GM19438 (cell line): ENCODE measurements around the gene MIEN1.
"Not testable (repeated sequence)": the region's sequence is repeated elsewhere in the genome, so short reads cannot be mapped to it uniquely, and the experiment has no call there.

Experiments
- ATAC-seq: cut with Tn5 transposase; IDR thresholded peaks from one replicate; pipeline ENCODE4 v1.9.1; 2021; ENCODE audit warnings: low read depth; ENCODE audit not compliant: unreplicated experiment

MIEN1 gene, protein sequence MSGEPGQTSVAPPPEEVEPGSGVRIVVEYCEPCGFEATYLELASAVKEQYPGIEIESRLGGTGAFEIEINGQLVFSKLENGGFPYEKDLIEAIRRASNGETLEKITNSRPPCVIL

DNA sequence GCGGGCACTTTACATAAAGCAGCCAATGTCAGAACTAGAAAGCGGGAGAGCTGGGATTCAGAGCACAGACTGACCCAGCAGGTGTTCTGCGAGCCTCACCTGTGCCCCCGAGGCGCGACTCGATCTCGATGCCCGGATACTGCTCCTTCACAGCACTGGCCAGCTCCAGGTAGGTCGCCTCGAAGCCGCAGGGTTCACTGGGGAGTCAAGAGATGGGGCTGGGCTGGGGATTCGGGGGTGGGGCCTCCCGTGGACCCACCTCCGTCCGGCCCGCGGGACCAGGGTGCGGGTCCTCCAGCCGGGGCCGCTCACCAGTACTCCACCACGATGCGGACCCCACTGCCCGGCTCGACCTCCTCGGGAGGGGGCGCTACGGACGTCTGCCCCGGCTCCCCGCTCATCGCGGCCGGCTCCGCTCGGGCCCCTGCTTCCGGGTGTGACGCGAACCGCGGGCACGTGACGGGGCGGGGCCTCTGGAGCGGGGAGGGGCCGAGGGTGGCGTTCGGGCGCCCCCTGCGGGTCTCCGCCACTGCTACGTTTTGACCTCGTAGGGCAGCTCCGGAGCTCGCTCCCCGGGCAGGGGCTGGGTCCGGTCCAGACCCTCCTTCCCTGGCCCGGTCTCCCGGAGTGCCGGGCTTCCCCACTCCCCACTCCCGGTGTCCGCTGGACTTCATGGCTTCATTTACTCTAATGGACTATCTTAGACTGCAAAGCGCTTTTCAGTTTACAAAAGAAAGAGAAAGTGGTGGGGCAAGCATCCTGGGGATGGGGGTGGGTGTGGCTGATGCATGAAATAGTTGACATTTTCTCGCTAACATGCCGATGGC, at the start of gene MIEN1:
MIEN1 (minus strand) TSS at position 438 of the 827 bp plus-strand sequence; CDS start at position 401, 37 bp downstream.
- peak; percentile 76 for ATAC-seq

DNA sequence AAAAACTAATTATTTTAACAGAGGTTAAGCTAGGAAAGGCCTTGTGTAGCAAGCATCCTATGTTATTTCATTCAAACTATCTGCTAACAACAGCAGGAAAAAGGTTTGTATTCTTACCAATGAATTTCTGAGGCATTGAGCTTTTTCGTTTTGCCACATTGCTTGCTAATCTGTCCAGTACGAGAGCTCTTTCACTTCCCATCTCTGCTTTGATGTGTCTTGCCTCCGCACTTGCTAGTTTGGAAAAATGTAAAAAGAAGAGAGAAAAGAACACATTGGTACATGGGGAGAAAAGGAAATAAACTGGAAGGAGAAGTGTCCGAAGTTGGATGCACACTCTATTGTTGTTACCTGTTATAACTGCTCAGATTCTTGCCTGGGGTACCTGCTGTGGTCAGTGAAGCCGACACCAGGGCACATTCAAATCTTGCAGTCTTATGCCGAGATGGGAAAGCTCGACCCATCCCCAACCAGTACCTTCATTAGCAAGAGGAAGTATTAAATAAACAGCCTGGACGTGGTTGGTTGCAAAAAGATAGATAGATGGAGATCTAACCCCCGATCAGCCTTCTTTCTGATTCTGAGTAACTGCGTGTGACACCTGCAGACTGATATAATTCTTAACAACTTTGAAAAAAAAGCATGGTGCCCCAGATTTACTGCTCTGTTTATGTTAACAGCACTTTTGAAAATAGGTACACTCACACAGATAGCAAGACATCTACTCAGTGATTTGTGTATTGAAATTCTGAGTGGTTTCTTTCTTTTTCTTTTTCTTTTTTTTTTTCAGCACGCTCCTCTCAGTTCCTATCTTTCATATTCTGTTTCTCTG, 47.4 kb upstream of the MIEN1 start:
- ATAC-seq, result no peak

DNA sequence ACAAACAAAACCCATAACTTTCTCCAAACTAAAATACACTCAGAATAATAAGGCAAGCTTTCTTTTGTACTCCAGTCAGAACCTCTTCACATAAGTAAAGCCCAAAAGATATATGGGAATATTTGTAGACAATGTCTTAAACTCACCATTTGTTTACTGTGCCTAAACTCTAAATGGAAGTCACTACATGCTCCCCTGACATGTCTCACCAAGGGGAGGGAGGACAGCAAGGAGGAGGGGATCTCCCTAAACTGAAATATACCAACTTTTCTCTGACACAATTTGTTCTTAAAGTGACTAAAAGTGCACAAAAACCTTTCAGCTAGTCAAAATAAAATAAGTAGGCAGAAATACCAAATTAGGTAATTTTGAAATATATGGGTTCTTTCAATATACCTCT, 45.9 kb upstream of the MIEN1 start:
- ATAC-seq, result no peak

DNA sequence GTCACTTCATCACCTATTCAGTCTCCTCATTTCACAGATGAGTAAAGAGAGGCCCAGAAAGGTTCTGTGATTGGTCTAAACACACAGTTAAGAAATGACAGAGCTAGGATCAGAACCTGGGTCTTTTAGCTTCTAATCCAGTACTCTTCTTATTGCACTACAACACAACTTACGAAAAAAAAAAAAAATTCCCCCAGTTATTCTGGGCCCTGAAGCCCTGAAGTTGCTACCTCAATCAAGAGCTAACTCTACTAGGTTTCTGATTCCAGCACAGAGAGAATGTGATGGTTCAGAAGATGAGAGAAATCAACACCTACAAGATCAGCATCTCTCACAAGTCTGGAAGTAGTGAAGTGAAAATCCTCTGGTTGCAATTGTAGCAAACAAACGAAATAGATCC, 44.7 kb upstream of the MIEN1 start:
- ATAC-seq, result no peak

DNA sequence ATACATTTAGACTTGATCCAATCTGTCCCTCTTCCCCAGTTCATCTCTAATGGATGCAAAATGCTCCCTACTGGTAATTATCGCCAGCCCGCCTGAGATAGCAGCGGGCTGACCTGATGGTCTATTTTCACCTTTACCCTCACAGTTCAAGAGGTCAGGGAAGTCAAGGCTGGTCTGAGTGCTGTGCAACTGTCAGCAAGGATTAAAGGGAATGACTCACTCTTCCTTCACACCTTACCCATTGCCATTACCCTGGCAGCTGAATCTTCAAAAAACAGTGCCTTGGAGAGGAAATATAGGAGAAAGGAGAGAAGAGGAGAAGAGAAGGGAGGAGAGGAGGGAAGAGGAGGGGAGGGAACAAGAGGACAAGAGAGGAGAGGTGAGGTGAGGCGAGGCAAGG, 43.7 kb upstream of the MIEN1 start:
- no peak for ATAC-seq

DNA sequence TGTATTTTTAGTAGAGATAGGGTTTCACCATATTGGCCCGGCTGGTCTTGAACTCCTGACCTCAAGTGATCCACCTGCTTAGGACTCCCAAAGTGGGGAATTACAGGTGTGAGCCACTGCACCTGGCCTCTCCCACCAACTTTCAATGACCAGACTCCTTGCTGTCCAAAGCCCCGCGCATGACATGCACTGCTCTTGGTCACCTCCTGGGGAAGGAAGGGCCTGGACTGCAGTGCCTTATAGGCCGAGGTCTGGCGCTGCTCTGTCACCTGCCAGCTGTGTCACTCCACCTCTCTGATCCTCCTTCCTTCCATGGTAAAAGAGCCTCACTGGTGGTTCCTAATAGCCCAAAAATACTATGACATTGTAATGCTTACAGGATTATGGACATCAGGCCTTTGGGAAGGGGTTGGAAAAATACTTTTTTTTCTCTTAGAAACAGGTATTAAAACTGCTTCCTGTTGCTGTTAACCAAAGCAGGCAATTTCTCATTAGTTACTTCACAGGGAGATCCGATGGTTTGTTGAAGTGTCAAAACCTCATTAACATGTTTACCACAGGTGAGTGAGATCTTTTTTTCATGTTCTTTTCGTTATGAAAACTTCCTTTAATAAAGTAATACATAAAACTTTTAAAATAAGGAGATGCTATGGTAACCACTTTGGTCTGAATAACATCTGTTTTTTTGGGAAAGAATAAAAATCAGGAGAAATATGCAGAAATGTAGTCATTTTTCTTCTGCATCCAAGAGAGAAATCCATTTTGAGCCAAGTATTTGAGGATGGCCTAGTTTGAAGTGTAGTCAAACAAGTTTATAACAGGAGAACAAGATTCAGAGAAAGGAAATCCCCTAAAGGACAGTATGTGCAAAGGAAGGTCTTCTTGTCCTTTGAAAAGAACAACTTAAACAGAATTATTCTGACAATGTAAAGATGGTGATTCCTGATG, 42.9 kb upstream of the MIEN1 start:
- ATAC-seq, result no peak

DNA sequence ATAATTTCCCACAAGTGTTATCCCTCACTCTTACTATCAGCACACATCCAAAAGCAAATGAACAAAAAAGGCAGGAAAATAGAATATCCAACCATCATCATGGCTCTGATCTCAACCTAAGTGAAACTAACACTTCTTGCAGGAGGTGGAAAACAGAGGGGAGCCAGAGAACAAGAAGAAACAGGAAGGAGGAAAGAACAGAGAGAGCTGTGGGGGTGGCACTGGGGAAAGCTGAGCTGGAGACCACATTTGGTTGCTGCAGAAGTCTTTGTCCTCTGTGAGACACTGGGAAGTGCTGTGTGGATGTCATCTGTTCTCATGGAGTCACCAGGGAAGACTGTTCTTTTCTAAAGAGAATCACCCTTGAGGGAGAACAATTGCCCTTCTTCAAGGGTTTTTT, 42.1 kb upstream of the MIEN1 start:
- no peak for ATAC-seq

DNA sequence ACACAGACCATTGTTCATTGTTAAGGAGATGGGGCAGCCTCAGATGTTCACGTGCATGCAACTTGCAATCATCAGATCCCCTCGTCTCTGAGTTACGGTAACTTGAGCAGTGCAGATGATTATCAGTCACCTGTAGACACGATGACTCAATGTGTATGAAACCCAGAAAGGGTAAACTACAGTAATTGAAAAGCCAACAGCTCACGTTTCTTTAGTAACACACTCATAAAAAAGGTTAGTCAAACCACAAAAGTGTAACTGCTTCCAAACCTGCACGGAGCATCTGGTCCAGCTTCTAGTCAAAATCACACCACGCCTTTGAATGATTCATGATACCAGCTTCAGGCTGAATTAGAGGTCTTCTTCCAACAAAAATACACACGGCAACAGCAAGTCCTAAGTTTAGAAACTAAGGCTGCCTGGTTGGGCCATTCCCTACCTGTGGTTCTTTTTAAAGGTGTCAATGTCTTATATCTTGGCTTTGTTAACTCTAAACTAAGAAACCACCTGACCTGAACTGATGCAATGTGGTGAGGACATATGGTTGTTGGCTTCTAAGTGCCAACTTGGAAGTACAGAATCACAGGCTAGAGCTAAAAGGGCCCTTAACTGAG, 39.7 kb upstream of the MIEN1 start:
- no peak for ATAC-seq

DNA sequence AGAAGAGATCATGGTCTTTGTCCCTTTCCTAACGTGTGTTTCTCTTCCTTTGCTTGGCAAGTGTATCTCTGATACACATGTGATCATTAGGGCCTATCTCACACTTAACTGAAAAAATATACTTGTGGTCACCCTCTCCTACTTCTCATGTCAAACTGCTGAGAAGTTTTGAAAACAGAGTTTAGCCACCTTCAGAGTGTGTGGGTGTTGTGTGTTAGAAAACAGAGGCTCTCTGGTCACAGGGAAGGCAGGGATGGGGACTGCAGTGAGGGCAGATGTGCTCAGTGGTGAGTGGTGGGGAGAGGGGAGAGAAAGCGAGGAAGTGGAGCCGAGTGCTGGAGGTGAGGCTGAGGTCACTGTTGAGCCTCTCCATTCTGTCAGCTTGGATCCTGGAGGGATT, 36.8 kb upstream of the MIEN1 start:
- ATAC-seq, result no peak

DNA sequence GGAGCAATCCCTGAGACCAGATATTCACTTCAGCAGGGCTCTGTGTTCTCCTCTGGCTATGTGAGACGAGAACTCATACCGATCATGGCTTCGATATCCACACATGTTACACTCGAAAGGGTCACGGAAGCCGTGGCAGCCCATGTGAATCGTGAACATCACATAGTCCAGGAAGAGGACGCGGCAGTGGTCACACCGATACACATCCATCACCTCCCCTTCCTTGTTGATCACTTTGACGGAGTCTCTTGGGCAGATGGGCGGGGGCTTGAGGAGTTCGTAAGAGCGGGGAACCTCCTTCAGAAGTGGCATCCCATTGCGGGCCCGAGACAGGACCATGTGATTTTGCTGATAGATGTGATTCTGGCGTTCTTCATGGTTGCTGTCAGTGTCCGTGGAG, 35.4 kb upstream of the MIEN1 start:
- no peak for ATAC-seq

DNA sequence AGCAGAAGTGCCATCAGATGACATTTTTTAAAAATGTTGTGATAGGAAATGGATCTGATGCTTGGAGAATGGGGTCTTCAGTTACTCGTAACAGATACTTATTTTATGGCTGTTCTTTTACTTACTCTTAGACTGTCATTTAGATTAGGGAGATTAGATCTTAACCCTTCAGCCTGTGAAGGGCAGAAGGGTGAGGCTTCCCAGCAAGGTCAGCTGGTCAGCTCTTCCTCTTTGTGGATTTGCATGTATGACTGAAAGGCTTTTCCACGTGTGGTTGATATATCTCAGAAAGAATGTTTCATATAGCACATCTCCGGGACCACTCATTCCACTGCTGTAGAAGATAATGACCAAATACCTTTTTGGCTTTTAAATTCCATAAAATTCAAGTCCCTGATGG, 34.8 kb upstream of the MIEN1 start:
- no peak for ATAC-seq

DNA sequence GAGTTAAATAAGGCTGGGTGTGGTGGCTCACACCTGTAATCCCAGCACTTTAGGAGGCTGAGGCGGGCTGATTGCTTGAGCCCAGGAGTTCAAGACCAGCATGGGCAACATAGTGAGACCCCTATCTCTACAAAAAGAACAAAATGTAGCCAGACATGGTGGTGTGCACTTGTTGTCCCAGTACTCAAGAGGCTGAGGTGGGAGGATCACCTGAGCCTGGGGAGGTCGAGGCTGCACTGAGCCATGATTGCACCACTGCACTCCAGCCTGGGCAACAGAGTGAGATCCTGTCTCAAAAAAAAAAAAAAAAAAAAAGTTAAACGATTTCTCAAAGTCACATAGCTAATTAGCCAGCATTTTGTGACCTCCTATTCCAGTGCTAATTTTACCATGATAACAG, 33.8 kb upstream of the MIEN1 start:
- ATAC-seq, result not testable (repeated sequence)

DNA sequence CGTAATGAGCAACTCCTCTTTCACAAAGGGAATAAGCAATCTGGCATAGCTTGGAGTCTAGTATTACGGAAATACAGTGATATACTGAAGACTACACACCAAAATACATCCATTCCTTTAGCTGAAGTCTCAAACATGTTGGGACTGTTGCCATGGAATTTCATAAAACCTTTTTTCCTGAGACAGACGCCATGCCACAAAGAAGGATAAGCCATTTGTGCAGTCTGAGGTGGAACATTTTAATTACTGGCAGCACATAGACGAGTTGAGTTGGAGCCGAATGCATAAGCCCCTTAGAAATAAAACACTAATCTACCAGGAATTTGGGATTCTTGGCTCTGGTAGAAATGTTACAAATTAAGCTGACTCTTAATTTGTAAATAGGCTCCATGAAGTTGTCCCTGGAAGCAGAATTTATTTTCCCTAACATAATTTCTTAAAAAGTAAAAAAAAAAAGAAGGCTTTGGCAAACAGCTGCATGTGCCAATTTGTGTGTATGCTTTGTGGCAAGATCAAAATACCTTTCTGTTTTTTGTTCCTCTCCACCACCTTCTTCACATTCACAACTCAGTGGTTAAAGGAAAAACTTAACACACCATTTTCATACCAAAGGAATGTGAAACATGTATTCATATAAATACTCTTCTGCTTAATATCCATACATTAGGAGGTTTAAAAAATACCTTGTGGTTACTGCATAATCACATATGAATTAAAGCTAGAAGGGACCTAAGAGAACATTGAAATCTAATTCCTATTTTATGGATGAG, 32.9 kb upstream of the MIEN1 start:
- ATAC-seq, result no peak

DNA sequence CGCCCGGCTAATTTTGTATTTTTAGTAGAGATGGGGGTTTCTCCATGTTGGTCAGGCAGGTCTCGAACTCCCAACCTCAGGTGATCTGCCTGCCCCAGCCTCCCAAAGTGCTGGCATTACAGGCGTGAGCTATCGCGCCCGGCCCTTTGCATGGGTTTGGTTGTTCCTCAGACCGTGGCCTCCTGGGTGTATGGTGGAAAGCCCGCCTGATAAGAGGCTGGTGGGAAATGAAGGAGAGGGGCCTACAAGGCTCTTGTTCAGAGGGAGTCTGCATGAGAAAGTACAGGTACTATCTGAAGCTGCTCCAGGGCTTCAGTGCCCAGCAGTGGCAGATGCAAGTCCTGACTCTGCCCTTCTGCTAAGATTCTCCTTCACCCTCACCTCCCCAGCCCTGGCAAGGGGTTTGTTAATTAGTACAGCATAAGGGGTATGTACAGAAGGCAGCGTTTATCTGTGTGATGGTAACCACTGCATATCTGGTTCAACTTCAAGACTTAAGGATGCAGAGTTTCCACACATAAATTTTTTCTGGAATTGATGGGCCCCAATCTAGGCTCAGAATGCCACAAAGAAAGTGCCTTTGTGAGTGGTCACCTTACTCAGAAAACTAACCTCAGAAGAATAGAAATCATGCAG, 31.6 kb upstream of the MIEN1 start:
- no peak for ATAC-seq

DNA sequence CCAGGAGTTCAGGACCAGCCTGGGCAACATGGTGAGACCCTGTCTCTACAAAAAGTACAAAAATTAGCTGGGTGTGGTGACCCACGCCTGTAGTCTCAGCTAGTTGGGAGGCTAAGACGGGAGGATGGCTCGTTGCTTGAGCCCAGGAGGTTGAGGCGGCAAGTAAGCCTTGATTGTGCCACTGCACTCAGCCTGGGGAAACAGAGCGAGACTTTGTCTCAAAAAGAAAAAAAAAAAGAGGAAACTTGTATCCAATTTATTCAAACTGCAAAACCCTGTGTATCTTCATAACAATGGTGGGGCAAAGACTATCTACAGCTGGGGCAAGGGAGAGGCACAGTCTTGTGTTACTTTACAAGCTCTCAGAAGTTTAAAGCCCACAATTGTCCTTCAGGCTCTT, 28.9 kb upstream of the MIEN1 start:
- no peak for ATAC-seq

DNA sequence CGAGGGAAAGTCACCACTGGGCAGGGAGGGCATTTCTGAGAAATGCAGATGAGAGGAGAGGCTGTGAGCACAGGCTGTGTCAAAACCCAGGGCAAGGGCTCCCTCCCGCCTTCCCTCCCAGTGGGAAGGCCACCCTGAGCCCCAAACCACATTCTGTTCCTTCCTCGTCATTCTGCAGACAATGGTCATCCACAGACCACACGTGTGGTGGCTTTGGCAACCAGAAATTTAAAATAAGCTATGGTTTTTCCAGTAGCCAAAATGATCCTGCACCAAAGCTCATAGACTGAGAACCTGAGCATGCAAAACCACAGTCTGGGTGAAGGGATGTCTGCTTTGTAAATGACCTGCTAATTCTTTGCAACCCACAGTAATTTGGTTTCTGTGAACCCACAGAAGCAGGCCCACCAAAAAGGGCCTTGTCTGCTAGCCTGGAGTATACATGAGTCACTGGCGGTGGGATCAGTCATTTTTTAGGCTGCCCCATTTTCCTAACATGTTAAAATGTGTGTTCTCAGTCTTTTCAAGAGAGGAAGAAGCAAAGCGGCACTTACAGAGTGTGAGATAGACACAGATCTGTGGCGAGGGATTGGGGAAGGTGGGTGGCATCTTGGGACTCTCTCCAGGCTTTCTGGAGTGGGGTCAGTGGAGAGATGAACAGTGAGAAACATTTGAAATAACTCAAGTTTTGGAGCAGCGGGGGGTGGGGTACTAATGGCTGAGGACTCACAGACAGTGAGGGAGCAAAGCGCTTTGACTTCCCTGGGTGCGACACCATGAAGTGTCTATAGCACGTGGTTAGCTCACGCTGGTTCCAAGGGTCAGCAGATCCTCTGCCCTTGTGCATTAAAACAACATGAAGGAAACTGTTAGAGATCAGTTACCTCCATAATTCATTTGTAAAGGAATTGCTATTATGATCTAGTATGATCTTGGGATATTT, 27.9 kb upstream of the MIEN1 start:
- ATAC-seq, result no peak

DNA sequence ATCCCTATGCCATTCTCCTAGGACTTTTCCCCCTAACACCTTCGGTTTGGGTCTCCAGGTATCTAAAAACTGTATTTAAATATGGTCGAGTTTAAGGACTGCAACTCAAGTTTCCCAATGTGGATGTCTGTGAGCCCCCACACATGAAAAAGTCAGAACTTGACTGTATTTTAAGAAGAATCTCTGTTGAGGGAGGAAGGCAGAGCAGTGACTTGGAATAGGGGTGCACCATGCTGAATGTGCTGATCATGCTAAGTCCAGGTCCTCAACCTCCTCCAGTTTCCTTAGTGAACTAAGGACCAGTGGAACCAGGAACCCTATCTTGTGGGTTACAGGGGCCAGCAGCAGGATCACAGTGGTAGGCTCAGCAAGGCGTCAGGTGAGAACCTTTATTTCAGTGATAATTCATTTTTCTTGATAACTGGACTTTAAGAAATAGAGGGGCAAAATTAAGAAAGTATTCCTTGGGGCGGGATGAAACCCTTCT, 26.9 kb upstream of the MIEN1 start:
- no peak for ATAC-seq
